Endometrial microvascular endothelial cells (primary cell): ENCODE measurements around the gene PRELP. TPM values are rescaled to one million over a fixed set of nuclear protein-coding genes. Genes with fewer than 3 reads are reported as not detected.

Experiments
- in situ Hi-C: cut with HindIII; loops from 2 replicates; pipeline ENCODE4 v1.10.0; 2017; ENCODE audit warnings: low sequenced_read_pairs, low pct_unique_long_range_greater_than_20kb; ENCODE audit errors: inconsistent ontology term
- total RNA-seq: library from RNA; depleted of rRNA; stranded (reverse); fragments of >200 nt; gene quantifications from one replicate; pipeline ENCODE4 v1.2.3, GENCODE V29; 2015; ENCODE audit errors: inconsistent ontology term

The PRELP gene
- total RNA-seq, 1 donor from 2014 or later: not detected

DNA sequence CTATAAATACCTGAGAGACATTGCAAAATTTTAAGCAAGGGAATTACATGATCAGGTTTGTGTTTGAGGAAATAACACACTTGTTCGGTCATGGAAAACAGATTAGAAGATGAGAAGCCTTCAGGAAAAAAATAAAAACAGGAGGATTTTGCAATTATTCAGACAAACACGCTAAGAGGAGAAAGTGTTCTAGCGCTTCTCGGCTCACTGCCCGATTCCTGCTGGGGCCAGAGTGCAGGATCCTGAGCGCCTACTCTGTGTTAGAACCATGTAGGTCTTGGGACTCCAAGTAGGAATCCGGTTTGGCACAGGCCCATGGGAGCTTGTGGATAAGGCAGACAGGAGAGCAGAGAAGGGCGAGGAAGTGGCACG is 8.1 kb upstream of the PRELP start:
- in situ Hi-C loops: no loop called here

DNA sequence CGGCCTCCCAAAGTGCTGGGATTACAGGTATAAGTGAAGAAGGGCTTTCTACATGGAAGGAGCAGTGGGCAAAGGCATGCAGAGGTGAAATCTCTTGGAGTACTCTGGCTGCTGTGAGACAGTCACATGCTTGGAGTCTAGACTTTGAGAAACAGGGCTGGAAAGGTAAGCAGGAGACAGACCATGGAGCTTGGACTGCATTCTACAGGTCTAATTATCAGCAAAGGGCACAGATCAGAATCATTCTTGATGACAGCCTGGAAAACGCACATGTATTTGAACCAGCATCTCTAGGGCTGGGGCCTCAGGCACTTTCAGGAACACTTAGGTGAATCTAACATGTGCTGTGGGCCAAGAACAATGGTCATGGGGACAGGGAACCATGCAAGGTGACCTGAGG is 7.3 kb upstream of the PRELP start:
- in situ Hi-C loops: no loop called here

DNA sequence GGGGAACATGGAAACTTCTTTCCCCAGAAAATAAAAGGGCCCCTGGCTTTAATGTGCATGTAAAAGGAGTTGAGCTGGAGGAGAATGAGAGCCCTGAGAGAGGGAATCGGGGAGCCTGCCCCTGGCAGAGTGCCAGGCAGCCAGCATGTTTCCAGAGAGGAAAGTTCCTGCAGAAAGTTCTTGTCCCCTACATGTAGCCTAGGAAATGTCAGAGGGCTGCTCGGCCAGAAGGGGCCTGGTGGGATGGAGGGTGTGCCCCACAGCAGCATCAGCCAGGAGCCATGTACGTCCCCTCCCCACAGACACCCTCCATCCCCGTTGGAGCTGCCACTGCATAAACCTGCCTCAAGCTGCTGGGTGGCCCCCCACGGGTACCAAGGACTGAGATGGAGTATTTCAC is 5.4 kb upstream of the PRELP start:
- in situ Hi-C loops: no loop called here

DNA sequence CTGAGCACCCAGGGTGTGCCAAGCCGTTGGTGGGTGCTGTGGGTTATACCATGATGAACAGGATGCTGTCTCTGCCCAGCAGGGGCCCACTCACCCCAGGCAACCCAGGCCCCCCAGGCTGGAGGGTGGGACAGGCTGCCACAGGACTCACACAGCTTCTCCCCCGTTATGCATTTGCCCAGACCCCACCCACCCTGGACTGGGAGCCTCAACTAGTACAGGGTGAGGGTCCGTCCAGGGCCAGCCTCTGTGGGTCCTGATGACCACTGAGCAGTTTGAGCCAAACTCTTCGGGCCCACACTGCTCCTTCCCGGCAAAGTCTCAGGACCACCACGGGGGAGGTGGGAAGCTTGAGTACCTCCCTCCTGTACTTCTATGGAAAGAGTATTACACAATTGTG is 3.8 kb upstream of the PRELP start:
- in situ Hi-C loops: no loop called here

DNA sequence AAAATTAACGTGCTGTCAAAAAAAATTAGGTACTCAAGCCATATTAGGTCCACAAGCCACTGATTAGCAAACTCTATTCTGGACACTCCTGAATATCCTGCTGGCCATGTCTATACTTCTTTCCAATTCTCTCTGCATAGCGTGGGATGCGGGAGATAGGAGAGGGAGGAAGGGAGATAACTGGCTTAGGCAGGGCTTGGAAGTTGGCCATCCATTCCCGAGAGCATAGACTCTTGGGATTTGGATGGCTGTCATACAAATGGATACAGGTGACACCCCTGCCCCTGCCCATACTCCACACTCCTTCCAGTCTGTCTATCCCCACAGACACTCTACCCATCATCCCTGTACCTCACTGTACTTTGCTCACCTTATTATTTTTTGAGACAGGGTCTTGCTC is 2.3 kb upstream of the PRELP start:
- in situ Hi-C loops: no loop called here

DNA sequence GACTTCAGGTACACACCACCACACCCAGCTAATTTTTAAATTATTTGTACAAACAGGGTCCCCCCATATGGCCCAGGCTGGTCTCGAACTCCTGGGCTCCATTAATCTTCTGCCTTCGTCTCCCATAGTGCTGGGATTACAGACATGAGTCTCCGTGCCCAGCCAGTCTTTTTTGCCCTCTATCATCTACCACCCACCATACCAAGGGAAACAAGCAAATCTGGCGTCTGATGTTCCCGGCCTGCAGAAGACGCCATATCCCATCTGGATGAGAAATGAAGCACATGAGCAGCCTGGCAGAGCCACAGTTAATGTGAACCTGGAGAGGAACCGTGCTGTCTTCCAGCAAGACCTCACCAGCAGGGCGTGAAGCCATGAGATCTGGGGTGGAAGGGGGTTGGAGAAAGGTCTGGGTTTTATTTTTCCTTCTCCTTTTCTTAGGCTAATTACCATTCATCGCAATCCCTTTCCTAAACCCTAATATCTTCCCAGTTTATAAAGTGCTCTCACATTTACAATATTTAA is 1.8 kb upstream of the PRELP start:
- in situ Hi-C loops: no loop called here

DNA sequence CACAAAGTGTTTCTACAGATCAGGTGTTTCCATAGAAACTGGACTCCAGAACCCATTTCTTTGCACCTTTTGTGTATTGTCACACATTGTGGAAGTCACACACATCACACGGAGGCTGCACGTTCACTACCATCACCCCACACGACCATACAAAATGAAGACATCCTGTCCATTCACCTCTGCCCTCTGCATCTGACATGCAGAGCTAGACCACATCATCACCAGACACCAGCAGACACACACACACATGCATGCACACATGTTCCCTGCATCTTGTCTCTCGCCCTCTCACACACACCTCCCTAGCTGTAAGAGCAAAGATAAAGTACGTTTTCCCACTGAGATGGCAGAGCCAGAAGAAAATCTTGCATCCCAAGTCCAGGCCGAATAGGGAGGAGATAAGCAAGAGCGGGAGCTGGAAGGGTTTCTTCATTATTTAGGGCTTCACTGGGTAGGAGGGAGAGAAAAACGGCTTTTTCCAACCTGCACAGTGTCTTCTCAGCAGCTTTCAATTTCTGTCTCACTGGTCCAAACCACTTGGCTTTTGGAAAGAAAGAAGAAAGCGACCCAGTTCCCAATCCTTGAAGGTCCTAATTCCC is 709 bp downstream of the PRELP start:
- in situ Hi-C loops: loop anchor here (25.0 kb wide), 1 partner anchor 114 kb away; the partner anchor contains the start of gene FMOD

DNA sequence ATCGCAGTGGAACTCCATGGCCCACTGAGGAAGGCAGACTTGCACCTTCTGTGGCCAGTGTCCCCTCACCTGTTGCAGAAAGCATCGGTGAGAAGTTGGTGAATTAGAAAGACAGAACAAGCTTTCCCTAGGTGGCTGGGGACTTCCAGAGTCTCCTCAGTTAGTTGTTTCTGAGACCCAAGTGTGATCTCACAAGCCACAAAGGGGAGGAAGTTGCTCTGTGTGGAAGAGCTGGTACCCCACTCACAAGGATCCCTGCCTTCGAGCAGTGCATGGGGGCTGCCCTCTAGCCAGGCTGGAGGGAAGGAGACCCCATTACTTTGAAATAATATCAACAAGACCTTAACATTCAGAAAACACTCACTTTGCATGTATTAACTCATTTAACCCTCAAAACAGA is 2.1 kb downstream of the PRELP start:
- in situ Hi-C loops: loop anchor here (25.0 kb wide), 1 partner anchor 115 kb away; the partner anchor contains the start of gene FMOD

DNA sequence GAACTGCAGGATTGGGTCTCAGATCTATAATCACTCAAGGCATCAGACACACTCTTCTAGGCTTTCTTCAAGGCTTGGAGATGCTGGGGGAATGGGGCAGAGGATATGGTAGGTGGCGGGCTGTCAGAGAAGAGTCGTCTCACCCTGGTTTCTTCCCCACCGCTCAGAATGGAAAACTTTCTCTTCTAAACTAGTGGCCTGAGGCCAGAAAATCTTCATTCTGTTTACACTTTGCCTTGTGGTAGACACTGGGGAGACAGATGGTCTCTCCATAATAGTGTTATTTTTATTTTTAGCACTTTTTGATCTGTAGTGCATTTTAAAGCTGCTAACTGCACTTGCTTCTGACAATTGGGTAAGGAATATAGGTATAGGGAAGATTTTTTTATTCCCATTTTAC is 2.6 kb downstream of the PRELP start:
- in situ Hi-C loops: loop anchor here (25.0 kb wide), 1 partner anchor 116 kb away; the partner anchor contains the start of gene FMOD

DNA sequence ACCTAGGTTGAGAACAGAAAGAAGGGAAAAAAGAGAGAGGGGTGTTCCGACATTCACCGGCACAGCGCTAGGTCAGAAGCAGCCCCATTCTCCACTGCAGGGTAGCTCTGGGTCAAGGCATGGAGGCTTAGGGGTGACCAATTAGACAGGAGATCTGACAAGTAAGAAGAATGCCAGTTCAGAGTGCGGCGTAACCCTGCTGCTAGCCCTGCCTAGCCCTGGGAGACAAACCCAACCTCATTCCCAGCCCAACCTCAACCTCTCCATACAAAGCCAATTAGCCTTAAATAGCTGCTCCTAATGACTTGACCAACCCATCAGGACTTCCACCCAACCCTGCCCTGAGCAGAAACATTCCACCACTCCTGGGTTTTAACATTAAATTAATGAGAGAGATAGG is 3.4 kb downstream of the PRELP start:
- in situ Hi-C loops: loop anchor here (25.0 kb wide), 1 partner anchor 117 kb away; the partner anchor contains the start of gene FMOD

DNA sequence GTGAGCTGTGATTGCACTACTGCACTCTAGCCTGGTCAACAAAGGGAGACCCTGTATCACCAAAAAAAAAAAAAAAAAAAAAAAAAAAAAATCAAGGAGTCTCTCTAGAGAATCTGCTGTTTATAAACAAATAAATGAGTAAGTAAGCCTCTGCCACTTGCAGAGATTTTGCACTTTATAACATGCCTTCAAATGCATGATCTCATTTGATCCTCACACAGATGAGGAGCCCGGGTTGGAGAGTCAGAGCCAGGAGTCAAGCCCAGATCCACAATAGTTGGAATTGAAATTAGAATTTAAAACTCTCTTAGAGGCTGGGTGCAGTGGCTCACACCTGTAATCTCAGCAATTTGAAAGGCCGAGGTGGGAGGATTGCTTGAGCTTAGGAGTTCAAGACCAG is 4.0 kb downstream of the PRELP start:
- in situ Hi-C loops: loop anchor here (25.0 kb wide), 1 partner anchor 117 kb away; the partner anchor contains the start of gene FMOD

DNA sequence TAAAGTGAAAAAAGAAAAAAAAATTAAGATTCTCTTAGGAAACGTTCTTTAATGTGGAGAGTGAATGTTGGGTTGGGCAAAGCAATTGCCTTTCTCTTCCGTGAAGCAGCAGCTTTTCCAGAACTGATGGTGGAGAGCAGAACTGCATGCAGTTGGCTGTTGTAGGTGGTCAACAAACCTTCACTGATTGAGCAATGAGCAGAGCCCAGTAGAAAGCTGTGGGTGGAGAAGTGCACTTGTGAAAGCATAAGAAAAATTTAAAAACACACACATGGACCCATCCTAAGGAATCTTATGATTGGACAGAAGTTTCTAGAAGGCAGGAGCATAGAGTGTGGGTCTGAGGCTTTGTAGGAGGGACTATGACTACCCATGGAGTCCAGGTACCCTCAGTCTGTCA is 4.5 kb downstream of the PRELP start:
- in situ Hi-C loops: loop anchor here (25.0 kb wide), 1 partner anchor 118 kb away; the partner anchor contains the start of gene FMOD

DNA sequence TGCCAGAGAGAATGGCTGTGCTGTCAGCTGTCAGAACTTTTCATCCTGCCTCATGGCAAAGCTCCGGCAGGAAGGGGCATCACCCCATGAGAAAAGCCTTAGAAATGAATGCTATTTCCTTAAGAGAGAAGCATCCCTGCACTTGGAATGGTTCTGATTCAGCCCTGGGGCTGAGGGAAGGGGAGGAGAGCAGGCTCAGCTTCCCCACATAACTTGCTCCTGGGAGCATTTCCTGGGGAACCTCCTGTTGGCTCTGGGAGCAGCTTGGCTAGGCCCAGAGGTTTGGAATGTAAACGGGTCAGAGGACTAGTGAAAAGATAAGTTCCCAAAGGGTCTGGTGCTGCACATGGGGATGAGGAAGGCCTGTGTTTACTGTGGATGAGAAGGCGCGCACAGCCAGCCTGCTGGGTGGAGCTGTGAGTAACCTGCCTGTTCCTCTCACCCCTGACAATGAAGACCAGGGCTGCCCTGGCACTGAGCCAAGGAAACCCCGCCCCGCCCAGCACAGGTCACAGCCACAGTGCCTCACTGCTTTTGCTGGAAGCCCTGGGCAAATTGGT is 5.0 kb downstream of the PRELP start:
- in situ Hi-C loops: loop anchor here (25.0 kb wide), 1 partner anchor 118 kb away; the partner anchor contains the start of gene FMOD

DNA sequence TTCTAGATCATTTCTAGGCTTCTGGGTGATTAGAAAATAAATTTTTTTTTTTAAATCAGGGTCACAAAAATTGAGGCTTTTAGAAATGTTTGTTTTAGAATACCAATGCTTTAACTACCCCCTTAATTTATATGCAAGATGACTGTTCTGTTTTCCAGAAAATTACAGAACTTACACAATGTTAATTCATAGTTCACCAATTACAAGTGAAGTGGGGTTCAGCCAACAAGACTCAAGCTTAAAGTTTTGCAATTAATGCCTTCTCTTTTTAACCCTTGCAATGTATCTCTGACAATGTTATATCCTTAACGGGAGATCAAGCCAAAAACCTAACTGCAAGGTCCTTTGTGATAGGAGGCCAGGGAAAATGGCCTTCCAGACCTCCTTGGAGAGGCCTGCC is 5.6 kb downstream of the PRELP start:
- in situ Hi-C loops: loop anchor here (25.0 kb wide), 1 partner anchor 119 kb away; the partner anchor contains the start of gene FMOD

DNA sequence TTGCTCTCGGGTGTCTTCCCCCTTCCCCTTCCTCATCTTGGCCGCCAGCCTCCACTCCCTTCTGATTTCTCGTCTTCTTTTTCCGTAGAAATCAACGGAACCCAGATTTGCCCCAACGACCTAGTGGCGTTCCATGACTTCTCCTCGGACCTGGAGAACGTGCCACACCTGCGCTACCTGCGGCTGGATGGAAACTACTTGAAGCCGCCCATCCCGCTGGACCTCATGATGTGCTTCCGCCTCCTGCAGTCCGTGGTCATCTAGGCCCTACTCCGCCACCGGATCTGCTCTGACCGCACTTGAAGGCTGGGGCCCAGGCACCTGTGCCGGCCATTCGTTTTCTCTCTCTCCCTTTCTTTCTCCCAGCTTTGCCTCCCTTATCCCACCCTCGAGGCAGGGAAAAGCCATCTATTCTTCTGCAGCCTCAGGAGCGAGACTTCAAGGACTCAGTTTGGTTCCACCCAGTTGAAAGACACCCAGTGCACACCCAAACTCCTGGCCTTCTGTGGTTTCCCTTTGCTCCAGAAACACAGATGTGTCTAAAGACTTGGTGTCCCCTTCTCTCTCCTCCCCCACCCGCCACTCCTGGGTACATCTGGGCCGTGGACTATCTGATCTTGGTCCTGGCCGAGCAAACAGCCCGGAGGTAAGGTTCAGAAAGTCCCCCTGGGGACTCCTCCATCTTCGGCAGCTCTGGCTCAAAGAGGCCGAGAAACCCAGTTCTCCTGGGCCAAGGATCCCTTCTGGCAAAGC is 11.2 kb downstream of the PRELP start:
- in situ Hi-C loops: loop anchor here (25.0 kb wide), 1 partner anchor 124 kb away; the partner anchor contains the start of gene FMOD

DNA sequence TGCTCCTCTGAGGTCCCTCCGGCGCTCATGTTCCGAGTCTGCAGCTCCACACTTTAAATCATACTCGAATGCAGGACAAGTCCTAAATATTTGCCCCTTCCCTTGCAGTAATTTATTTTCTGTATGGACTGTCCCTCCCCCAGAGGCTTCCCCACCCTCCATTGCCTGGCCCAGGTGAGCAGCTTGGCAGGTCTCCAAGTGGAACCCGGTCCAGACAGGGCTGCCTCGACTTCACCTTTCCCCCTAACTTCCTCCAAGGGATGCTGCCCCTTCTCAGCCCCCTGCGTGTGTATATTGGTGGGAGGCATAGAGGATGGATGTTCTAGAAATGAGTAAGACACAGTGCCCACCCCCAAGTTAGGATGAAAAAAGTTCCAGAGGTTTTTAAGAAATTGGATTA is 12.9 kb downstream of the PRELP start:
- in situ Hi-C loops: loop anchor here (25.0 kb wide), 1 partner anchor 126 kb away; the partner anchor contains the start of gene FMOD

DNA sequence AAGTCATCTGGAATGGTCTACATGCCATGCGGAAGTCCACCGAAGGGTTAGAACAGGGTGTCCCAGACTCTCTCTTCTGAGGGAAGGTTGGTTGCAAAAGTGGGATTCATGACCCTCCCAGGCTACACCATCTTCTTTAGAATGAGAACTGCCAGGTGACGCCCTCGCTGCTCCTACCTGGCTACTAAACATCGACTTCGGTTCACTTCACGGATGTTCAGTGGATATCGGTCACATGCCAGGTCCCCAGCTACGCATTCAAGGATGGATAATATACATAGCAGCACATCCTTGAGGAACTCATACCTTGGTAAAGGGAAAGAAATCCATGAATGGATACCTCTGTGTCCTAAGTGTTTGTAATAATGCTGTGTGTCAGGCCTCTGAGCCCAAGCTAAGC is 15.0 kb downstream of the PRELP start:
- in situ Hi-C loops: loop anchor here (25.0 kb wide), 1 partner anchor 128 kb away; the partner anchor contains the start of gene FMOD

DNA sequence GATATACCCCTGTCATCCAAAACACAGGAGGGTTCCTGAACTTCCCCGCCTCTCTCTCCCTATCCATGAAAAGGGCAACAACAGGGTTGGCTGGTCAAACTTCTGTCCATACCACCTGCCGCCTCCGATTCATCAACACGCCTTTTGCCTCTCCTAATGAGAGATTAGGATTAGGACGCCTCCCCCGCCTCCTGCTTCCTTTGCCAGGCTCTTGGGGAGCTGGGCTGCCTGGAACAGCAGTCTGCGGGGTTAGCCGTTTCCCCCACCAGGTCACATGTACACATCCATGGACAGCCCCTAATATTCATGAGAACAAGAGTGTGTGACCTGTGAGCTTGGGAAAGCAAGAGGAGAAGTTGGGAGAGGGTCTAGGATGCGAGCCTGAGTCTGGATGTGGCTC is 16.1 kb downstream of the PRELP start:
- in situ Hi-C loops: loop anchor here (25.0 kb wide), 1 partner anchor 129 kb away; the partner anchor contains the start of gene FMOD

DNA sequence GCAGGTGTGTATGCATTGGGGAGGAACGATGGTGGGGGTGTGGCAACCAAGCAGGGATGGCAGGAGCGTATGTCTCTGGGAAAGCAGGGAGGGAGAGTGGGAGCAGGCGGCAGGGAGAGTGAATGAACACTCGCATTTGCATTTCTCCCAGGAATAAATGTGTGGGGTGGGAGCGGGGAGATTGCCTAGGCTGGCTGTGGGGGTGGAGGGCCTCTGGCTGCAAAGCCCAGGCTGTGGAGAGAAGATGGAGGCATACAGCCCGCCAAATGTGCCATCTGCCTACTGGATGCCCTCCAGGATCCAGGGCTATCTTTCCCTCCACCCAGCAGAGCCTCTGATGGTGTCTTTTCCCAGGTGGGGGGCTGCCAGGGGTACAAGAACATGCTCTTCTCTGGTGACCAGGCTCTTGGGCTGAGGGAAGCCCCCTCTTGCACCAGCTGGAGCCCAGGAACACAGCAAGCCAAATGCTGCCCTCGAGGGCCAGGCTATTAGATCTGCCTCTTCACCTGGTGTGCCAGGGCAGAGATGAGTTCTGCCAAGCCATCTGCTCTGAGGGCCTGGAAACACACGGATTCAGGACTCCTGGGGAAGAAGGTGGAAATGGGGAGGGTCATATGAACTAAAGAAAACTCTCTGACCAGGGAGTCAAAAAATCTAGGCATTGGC is 16.6 kb downstream of the PRELP start:
- in situ Hi-C loops: loop anchor here (25.0 kb wide), 1 partner anchor 130 kb away; the partner anchor contains the start of gene FMOD
